RWPE1 (cell line): ENCODE measurements around the gene DLGAP1.

ENCODE experiments used
- CTCF ChIA-PET: fragments of 350-600 bp; sonication (Branson Sonifier 250); formaldehyde crosslinking; extraction: SDS; loops from one replicate; lab custom pipeline; 2021; lab: Yijun Ruan, JAX
- POLR2A ChIA-PET: fragments of 400-600 bp; formaldehyde crosslinking; extraction: SDS; loops from one replicate; lab custom pipeline; 2020; ENCODE audit warnings: antibody characterized with exemption; ENCODE audit not compliant: low non-redundant PET; lab: Yijun Ruan, JAX
- DNase-seq: peaks from one replicate; pipeline ENCODE4 v3.0.0; 2012; ENCODE audit warnings: low spot score
- H3K27ac ChIP-seq: fragments of 450-650 bp; 2 replicates; pipeline ENCODE4 v1.5.1; 2017
- TF ChIP-seq, protein P1 (sequence below): fragments of 450-650 bp; conservative IDR thresholded peaks from 2 replicates; pipeline ENCODE4 v1.5.1; 2017; ENCODE audit warnings: low read depth, mild to moderate bottlenecking

The DLGAP1 gene

DNA sequence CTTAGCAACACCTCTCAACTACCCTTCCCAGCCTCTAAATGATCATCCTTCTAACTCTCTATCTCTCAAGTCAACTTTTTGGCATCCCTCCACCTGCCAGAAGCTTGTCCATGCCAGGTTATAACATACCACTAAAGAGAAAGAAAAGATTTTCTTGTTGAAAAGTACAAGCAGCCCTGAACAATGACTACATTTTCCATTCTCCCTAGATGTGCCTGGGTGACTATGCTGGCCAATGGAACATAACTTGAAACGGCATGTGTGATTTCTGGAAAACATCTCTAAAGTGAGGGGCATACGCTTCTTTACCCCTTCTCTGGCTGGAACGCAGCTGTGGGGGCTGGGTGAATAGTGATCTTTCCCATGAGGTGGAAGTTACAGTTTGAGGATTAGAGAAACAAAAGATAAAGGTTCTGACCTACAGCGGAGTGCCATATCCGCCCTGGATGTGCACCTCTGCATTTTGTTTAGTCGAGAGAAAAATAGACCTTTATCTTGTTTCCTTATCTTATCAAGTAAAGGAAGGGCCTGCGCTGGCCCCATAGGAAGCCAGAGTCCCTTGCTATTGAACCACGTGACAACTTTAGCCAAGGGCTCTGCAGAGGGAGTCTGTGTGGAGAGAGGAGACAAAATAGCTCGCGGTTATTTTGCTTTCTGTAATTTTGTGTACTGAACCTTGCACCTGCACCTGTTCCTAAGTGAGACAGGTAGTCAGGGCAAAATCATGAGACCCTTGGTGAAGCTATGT is 568.4 kb downstream of the DLGAP1 start:
- DNase-seq = no peak
- H3K27ac ChIP-seq = no peak overlapping the region
- TF ChIP-seq, protein P1, sequence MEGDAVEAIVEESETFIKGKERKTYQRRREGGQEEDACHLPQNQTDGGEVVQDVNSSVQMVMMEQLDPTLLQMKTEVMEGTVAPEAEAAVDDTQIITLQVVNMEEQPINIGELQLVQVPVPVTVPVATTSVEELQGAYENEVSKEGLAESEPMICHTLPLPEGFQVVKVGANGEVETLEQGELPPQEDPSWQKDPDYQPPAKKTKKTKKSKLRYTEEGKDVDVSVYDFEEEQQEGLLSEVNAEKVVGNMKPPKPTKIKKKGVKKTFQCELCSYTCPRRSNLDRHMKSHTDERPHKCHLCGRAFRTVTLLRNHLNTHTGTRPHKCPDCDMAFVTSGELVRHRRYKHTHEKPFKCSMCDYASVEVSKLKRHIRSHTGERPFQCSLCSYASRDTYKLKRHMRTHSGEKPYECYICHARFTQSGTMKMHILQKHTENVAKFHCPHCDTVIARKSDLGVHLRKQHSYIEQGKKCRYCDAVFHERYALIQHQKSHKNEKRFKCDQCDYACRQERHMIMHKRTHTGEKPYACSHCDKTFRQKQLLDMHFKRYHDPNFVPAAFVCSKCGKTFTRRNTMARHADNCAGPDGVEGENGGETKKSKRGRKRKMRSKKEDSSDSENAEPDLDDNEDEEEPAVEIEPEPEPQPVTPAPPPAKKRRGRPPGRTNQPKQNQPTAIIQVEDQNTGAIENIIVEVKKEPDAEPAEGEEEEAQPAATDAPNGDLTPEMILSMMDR = no peak
- POLR2A ChIA-PET = no interaction called here
- CTCF ChIA-PET = interaction anchor here (0.7 kb wide), 1 partner anchor 116 kb away, joined by 4 read pairs; no protein-coding TSS in a partner anchor

DNA sequence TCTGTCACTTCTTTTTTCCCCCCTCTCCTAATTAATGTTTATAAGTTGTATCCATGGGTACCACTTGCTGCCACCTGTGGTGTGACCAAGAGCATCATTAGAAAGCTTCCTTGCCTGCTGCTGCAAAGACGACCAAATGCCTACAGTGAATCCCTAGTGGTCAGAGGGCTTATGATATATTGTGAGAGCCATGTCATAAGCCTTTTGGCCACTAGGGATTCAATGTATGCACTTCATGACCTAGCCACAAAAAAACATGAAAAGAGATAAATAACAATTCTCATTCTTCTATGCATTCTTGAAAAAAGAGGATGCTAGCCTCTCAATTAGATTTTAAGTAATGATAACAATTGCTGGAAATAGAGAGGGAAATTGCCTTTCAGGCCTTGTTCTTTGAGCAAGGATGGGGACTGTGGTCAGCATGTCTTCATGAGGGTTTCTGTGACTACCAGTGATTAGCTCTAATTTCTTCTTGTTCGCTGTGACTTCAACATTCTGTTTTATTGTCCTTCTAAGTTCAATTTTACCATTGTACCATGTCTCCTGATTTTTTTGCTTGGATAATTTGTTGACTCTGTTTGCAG is 569.8 kb downstream of the DLGAP1 start:
- peak; percentile 16 for DNase-seq
- TF ChIP-seq, protein P1 = no peak
- CTCF ChIA-PET = interaction anchor here (0.6 to 1.2 kb wide), 5 partner anchors 11 to 205 kb away, joined by 3 to 4 read pairs (median 3); no protein-coding TSS in a partner anchor
- H3K27ac ChIP-seq = no peak overlapping the region
- POLR2A ChIA-PET = no interaction called here

DNA sequence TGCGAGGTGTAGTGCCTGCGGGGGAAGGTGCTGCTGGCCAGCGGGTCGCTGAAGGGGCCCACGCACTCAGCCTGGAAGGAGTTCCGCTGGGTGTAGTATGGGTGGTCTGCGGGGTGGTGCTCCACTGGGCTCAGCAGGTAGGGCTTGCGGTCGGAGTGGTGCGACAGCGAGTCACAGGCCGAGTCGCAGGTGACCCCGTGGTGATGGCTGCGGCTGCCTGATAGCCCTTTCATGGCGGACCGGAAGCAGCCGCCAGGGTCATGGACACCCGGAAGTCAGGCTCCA is 575.3 kb downstream of the DLGAP1 start:
- DNase-seq = no peak
- TF ChIP-seq, protein P1 = no peak
- ChIA-PET POLR2A (no interaction called here), CTCF (no interaction called here)
- no peak overlapping the region for H3K27ac ChIP-seq

DNA sequence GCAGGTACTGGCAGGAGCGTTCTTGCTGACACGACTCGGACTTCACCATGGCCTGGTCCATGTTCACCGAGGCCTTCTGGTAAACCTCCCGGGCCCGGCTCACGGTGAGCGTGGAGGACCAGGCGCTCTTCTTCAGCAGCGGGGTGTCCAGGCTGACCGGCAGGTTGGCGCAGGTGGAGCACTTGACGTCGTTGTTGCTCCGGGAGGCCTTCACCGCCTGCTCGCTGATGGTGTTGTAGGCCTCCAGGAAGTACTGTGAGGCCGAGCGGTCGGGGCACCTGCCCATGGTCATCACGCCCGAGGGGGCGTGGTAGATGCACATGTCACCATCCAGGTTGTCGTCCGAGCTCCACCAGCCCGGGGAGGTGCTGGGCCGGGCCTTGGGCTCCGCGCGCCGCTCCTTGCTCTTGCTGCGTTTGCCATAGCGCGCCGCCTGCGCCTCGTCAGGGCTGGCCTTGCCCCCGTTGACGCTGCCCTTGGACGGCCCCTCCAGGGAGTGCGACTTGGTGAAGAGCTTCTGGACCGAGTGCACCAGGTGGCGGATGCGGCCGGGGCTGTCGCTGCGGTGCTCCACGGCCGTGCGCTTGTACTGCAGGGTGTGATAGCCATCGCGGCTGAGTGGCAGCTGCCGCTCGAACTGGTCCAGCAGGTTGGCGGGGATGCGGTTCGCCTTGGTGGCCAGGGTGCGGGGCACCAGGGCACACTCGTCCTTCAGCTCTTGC is 575.8 kb downstream of the DLGAP1 start:
- ChIA-PET CTCF (no interaction called here), POLR2A (no interaction called here)
- no peak overlapping the region for H3K27ac ChIP-seq
- TF ChIP-seq, protein P1 = no peak
- no peak for DNase-seq

DNA sequence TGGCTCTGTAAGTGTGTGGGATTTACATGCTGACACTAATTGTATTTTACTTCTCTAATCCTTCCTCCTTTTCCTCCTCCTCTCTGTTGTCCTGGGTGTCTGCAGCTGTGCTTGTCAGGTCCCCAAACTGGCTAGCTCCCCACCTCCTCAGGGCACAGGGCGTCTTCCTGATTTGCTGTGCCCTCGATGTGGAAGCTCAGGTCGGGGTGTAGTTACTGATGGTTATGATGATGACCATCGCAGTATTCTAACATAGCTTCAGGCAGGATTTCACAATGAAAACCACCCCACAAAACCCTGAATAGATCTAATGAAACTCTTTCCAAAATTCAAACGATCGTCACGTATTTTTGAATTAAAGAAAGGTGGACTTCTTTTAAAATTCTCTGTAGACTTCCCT is 576.7 kb downstream of the DLGAP1 start:
- TF ChIP-seq, protein P1 = no peak
- DNase-seq = no peak
- POLR2A ChIA-PET = no interaction called here
- CTCF ChIA-PET = no interaction called here
- no peak overlapping the region for H3K27ac ChIP-seq

DNA sequence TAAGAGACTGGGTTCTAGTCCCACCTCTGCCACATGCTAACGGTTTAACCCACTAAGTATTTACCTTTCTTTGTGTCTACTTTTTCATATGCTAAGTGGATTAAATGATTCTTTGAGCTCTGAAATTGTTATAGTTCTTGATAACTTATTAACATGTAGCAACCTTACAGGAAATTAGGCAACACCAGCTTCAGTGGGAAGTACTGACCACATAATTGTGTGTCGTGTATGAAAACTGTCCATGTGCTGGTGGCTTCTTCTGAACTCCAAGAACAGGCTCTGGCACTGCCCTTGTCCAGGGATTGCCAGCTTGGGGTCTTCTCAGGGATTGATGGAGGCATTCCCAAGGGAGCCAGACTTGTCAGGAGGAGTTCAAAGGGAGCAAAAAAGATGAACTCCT is 577.4 kb downstream of the DLGAP1 start:
- no peak for DNase-seq
- TF ChIP-seq, protein P1 = no peak
- CTCF ChIA-PET = no interaction called here
- no peak overlapping the region for H3K27ac ChIP-seq
- POLR2A ChIA-PET = no interaction called here
